HTERT RPE-1 (cell line): Measurements from ENCODE around the gene OR4C3.
"Not testable (repeated sequence)": the region's sequence is repeated elsewhere in the genome, so short reads cannot be mapped to it uniquely, and the experiment has no call there.

ENCODE experiments used
- in situ Hi-C: fragments of 300-500 bp; cut with MboI; formaldehyde crosslinking; loops from 4 replicates; pipeline ENCODE4 v1.14.3; 2020; ENCODE audit warnings: low sequenced_read_pairs

Gene OR4C3

GRCh38 chr11:48324620-48325019 is at the start of gene OR4C3:
TSS of gene OR4C3 (plus strand) at chr11:48324920. CDS start at chr11:48325022, 102 bp downstream.
- in situ Hi-C loops = not testable (repeated sequence)

- in situ Hi-C loops = no loop called here
Measured at GRCh38 chr11:48305923-48306322, 18.8 kb upstream of the OR4C3 start, which contains the start of gene OR4S1. TSS of gene OR4S1 (plus strand) at chr11:48306223. CDS start at chr11:48306223, 0 bp downstream.

- in situ Hi-C loops = no loop called here
Measured at GRCh38 chr11:48307760-48308386, 16.8 kb upstream of the OR4C3 start.

- in situ Hi-C loops = not testable (repeated sequence)
Measured at GRCh38 chr11:48313590-48313989, 11.1 kb upstream of the OR4C3 start.

- in situ Hi-C loops = not testable (repeated sequence)
Measured at GRCh38 chr11:48319813-48320212, 4.9 kb upstream of the OR4C3 start.

- in situ Hi-C loops = no loop called here
Measured at GRCh38 chr11:48341466-48341865, 16.7 kb downstream of the OR4C3 start.

GRCh38 chr11:48342505-48342904 is 17.8 kb downstream of the OR4C3 start:
- in situ Hi-C loops = not testable (repeated sequence)

- in situ Hi-C loops = not testable (repeated sequence)
Measured at GRCh38 chr11:48346286-48346685, 21.6 kb downstream of the OR4C3 start.

GRCh38 chr11:48354013-48354412 is 29.3 kb downstream of the OR4C3 start:
- in situ Hi-C loops = no loop called here

- in situ Hi-C loops = no loop called here
Measured at GRCh38 chr11:48354677-48355076, 30.0 kb downstream of the OR4C3 start.

GRCh38 chr11:48361289-48361688 is 36.6 kb downstream of the OR4C3 start:
- in situ Hi-C loops = not testable (repeated sequence)

- in situ Hi-C loops = no loop called here
Measured at GRCh38 chr11:48366365-48366764, 41.6 kb downstream of the OR4C3 start, which contains the start of gene OR4C5. TSS of gene OR4C5 (minus strand) at chr11:48366465. CDS start at chr11:48366465, 0 bp downstream.
